CD4-positive, CD25-positive, alpha-beta regulatory T cell (primary cell): ENCODE data around the gene CEP78. TPM values are rescaled to one million over a fixed set of nuclear protein-coding genes. Genes with fewer than 3 reads are reported as not detected.
"Not testable (repeated sequence)": the region's sequence is repeated elsewhere in the genome, so short reads cannot be mapped to it uniquely, and the experiment has no call there.

Source experiments
- ATAC-seq, 2 donors: fragments of 150-1000 bp; cut with Tn5 transposase; one replicate each; pipeline ENCODE4 v1.10.0; 2021; ENCODE audit warnings: low read depth in 2 of 2, moderate number of reproducible peaks in 2 of 2, moderate library complexity in 1 of 2
- DNase-seq, 3 donors: peaks; one replicate each; pipeline versions ENCODE4 v3.0.0 to v3.0.0-alpha.2; 2012 to 2022; ENCODE audit warnings: mixed read lengths in 1 of 3
- H3K27ac ChIP-seq: one replicate; pipeline ENCODE4 v1.7.0; 2013; ENCODE audit warnings: mild to moderate bottlenecking, low read length; ENCODE audit not compliant: insufficient read depth, poor library complexity, severe bottlenecking
- H3K27me3 ChIP-seq: one replicate; pipeline ENCODE4 v1.7.0; 2013; ENCODE audit warnings: low read length; ENCODE audit not compliant: control insufficient read depth, insufficient read depth
- H3K36me3 ChIP-seq: one replicate; pipeline ENCODE4 v1.7.0; 2013; ENCODE audit warnings: mild to moderate bottlenecking, low read length, moderate library complexity; ENCODE audit not compliant: control insufficient read depth, insufficient read depth
- H3K4me1 ChIP-seq: 2 replicates; pipeline ENCODE4 v1.7.0; 2013; ENCODE audit warnings: mild to moderate bottlenecking, low read length; ENCODE audit not compliant: insufficient read depth, control insufficient read depth, poor library complexity, severe bottlenecking
- H3K4me3 ChIP-seq: one replicate; pipeline ENCODE4 v1.7.0; 2013; ENCODE audit warnings: low read depth, mild to moderate bottlenecking, low read length, moderate library complexity
- H3K9me3 ChIP-seq, 2 experiments: 1 replicate in 1 of 2; 2 replicates in 1 of 2; pipeline ENCODE4 v1.7.0; 2013; ENCODE audit warnings: low read length in 2 of 2, mild to moderate bottlenecking in 1 of 2, moderate library complexity in 1 of 2; ENCODE audit not compliant: control insufficient read depth in 2 of 2
- H3K27ac Mint-ChIP-seq, 3 donors: one replicate each; pipeline ENCODE4 v1.8.0; 2020 to 2022; ENCODE audit warnings: mild to moderate bottlenecking in 3 of 3, mixed read lengths in 3 of 3, moderate library complexity in 2 of 3
- H3K27me3 Mint-ChIP-seq: one replicate; pipeline ENCODE4 v1.8.0; 2022; ENCODE audit warnings: mild to moderate bottlenecking, mixed read lengths
- H3K36me3 Mint-ChIP-seq: one replicate; pipeline ENCODE4 v1.8.0; 2020; ENCODE audit warnings: mixed read lengths
- H3K4me1 Mint-ChIP-seq, 4 donors: one replicate each; pipeline ENCODE4 v1.8.0; 2020 to 2022; ENCODE audit warnings: mixed read lengths in 4 of 4, mild to moderate bottlenecking in 1 of 4
- H3K4me3 Mint-ChIP-seq, 4 donors: one replicate each; pipeline ENCODE4 v1.8.0; 2020 to 2022; ENCODE audit warnings: mild to moderate bottlenecking in 4 of 4, mixed read lengths in 4 of 4, moderate library complexity in 3 of 4
- H3K9me3 Mint-ChIP-seq, 7 donors: one replicate each; pipeline ENCODE4 v1.8.0; 2020 to 2022; ENCODE audit warnings: mixed read lengths in 7 of 7, mild to moderate bottlenecking in 3 of 7, moderate library complexity in 2 of 7
- polyA plus RNA-seq, 4 donors: library from polyadenylated mRNA; unstranded; fragments of 300-500 nt; fragmentation: Illumina TruSeq; gene quantifications; one replicate each; pipeline ENCODE4 v1.2.3, GENCODE V29; 2021
- total RNA-seq: library from RNA; stranded (reverse); gene quantifications from one replicate; pipeline ENCODE4 v1.2.3, GENCODE V29; 2022

CEP78 gene
- total and polyA plus RNA-seq, 5 donors from 2014 or later = 24.9 to 43.6 (median 31.4) TPM

DNA sequence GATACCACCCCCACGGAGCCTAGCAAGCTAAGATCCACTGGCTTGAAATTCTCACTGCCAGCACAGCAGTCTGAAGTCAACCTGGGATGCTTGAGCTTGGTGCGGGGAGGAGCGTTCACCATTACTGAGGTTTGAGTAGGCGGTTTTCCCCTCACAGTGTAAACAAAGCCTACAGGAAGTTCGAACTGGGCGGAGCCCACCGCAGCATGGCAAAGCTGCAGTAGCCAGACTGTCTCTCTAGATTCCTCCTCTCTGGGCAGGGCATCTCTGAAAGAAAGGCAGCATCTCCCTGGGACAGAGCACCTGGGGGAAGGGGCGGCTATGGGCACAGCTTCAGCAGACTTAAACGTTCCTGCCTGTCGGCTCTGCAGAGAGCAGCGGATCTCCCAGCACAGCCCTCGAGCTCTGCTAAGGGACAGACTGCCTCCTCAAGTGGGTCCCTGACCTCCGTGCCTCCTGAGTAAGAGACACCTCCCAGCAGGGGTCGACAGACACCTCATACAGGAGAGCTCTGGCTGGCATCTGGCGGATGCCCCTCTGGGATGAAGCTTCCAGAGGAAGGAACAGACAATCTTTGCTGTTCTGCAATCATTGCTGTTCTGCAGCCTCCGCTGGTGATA lies 34.6 kb upstream of the CEP78 start:
- peaks cover 20% of the 10 kb centered on the region for H3K4me1 ChIP-seq
- not testable (repeated sequence) for H3K27me3 Mint-ChIP-seq, H3K27me3 ChIP-seq, H3K36me3 ChIP-seq, H3K27ac ChIP-seq
- H3K4me3 ChIP-seq = peak overlapping the region; percentile 13
- peak; percentile 7 to 89 (median 52) for DNase-seq
- peak; percentile 66 to 90 for ATAC-seq
- H3K9me3 Mint-ChIP-seq = peaks cover 2 to 59% (median 20%) of the 10 kb centered on the region in 7 donors
- peaks cover 19 to 31% (median 30%) of the 10 kb centered on the region in 4 donors for H3K4me1 Mint-ChIP-seq
- peak overlapping the region; percentile 50 to 73 (median 58) for H3K4me3 Mint-ChIP-seq
- peaks cover 21% of the 10 kb centered on the region for H3K36me3 Mint-ChIP-seq
- peaks cover 4 to 19% of the 10 kb centered on the region in 2 experiments for H3K9me3 ChIP-seq
- peak overlapping the region; percentile 72 to 95 (median 90) for H3K27ac Mint-ChIP-seq

DNA sequence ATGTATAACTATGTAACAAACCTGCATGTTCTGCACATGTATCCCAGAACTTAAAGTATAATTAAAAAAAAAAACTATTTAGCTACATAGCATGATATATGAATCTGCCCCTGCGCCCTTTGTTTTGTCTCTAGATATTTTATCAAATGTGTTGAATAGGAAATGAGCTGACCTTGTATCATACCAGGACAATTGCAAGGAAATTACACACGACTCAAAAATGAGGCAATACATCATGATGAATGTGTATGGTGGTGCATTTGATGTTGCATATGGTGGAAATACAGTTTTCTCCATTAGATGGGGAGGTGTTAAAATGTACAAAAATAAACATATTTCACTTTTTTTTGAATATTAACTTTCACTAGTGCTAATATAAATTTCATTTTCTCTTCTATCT lies 28.6 kb upstream of the CEP78 start:
- H3K4me3 Mint-ChIP-seq = no peak overlapping the region
- no peak overlapping the region for H3K4me3 ChIP-seq
- H3K36me3 Mint-ChIP-seq = peaks cover 16% of the 10 kb centered on the region
- peaks cover 0 to 41% (median 10%) of the 10 kb centered on the region in 7 donors for H3K9me3 Mint-ChIP-seq
- H3K27ac ChIP-seq = no peak overlapping the region
- peaks cover 22% of the 10 kb centered on the region for H3K4me1 ChIP-seq
- H3K36me3 ChIP-seq = no peaks in the 10 kb centered on the region
- no peak for DNase-seq
- H3K27me3 Mint-ChIP-seq = peaks cover 15% of the 10 kb centered on the region
- no peak for ATAC-seq
- no peak overlapping the region for H3K27ac Mint-ChIP-seq
- H3K4me1 Mint-ChIP-seq = peaks cover 19 to 40% (median 26%) of the 10 kb centered on the region in 4 donors
- peaks cover 4 to 15% of the 10 kb centered on the region in 2 experiments for H3K9me3 ChIP-seq
- no peaks in the 10 kb centered on the region for H3K27me3 ChIP-seq

DNA sequence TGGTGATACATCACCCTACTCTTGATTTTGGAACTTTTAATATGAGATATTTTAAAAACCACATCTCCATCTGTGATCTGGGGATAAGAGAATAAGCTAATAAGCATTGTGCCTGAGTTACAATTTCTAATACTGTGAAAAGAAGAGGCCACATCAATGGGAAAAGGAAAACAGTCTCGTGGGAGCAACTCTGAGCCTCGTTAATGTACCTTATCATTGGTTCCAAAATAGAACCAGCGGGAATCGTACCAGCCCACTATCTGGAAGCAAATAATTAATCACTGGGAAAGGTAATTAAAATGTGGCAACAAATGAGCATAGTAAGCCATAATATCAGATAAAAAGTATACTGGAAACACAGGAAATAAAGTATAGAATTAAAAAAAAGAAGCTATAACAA lies 28.0 kb upstream of the CEP78 start:
- Mint-ChIP-seq H3K27ac (no peak overlapping the region), H3K27me3 (peaks cover 15% of the 10 kb centered on the region), H3K9me3 (peaks cover 0 to 36% (median 9%) of the 10 kb centered on the region in 7 donors), H3K4me3 (no peak overlapping the region), H3K36me3 (peaks cover 14% of the 10 kb centered on the region), H3K4me1 (peaks cover 17 to 43% (median 25%) of the 10 kb centered on the region in 4 donors)
- Histone ChIP-seq H3K27ac (no peak overlapping the region), H3K9me3 (peaks cover 4 to 13% of the 10 kb centered on the region in 2 experiments), H3K4me1 (peaks cover 22% of the 10 kb centered on the region), H3K36me3 (no peaks in the 10 kb centered on the region), H3K27me3 (no peaks in the 10 kb centered on the region), H3K4me3 (no peak overlapping the region)
- DNase-seq = no peak
- ATAC-seq = no peak

DNA sequence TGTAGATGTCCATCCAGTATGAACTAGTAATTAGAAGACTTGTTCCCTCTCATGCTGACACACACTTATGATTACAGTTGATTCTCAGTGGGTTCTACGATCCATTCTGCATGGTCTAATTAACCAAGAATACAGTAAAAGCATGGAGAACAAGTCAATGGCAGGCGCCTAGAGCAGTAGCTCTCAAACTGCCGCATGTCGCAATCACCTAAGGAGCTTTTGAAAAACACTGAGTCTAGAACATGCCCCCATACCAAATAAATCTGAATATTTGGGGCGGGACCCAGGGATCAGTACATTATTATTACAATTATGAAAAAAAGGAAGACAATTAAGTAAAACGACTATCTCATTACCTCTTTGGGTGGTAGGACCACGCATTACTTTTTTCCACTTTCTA lies 26.7 kb upstream of the CEP78 start:
- peak overlapping the region in 1 of 3 donors; percentile 18 for H3K27ac Mint-ChIP-seq
- Histone ChIP-seq H3K27me3 (no peaks in the 10 kb centered on the region), H3K9me3 (peaks cover 0 to 4% of the 10 kb centered on the region in 2 experiments), H3K27ac (no peak overlapping the region), H3K4me1 (peaks cover 22% of the 10 kb centered on the region), H3K4me3 (no peak overlapping the region), H3K36me3 (no peaks in the 10 kb centered on the region)
- H3K4me3 Mint-ChIP-seq = no peak overlapping the region
- peaks cover 0 to 24% (median 2%) of the 10 kb centered on the region in 7 donors for H3K9me3 Mint-ChIP-seq
- H3K36me3 Mint-ChIP-seq = peaks cover 6% of the 10 kb centered on the region
- DNase-seq (no peak), ATAC-seq (no peak)
- H3K4me1 Mint-ChIP-seq = peaks cover 17 to 45% (median 25%) of the 10 kb centered on the region in 4 donors
- peaks cover 15% of the 10 kb centered on the region for H3K27me3 Mint-ChIP-seq

DNA sequence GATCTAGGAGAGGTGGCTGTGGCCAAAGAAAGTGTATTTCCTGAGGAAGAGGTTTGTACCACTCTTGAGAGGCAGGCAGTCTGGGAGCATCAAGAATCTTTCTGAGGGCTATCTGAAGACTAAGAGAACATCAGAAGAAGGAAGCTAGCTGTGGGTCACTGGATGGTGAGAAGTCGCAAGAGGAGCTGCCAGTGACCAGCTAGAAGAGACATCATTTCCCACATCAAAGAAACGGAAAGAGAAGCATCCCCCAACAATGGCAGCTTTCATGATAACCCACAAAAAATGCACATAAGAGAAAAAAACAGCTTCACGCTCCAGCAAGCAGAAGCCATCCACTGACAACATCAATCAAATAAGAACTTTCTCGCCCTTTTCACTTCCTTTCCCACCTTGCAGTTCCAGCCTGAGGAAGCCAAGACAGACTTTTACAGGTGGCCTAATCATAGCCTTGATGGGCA lies 25.0 kb upstream of the CEP78 start:
- Mint-ChIP-seq H3K27me3 (peaks cover 15% of the 10 kb centered on the region), H3K27ac (peak overlapping the region; percentile 60 to 92 (median 66)), H3K4me1 (peaks cover 17 to 45% (median 26%) of the 10 kb centered on the region in 4 donors), H3K36me3 (no peaks in the 10 kb centered on the region), H3K9me3 (peaks cover 0 to 12% (median 2%) of the 10 kb centered on the region in 7 donors), H3K4me3 (peak overlapping the region; percentile 13 to 72 (median 58))
- DNase-seq (peak in 2 of 3 donors; percentile 19 to 51), ATAC-seq (peak; percentile 50 to 62)
- Histone ChIP-seq H3K4me3 (peak overlapping the region; percentile 60), H3K27me3 (no peaks in the 10 kb centered on the region), H3K9me3 (no peaks in the 10 kb centered on the region), H3K4me1 (peaks cover 22% of the 10 kb centered on the region), H3K36me3 (no peaks in the 10 kb centered on the region), H3K27ac (no peak overlapping the region)

DNA sequence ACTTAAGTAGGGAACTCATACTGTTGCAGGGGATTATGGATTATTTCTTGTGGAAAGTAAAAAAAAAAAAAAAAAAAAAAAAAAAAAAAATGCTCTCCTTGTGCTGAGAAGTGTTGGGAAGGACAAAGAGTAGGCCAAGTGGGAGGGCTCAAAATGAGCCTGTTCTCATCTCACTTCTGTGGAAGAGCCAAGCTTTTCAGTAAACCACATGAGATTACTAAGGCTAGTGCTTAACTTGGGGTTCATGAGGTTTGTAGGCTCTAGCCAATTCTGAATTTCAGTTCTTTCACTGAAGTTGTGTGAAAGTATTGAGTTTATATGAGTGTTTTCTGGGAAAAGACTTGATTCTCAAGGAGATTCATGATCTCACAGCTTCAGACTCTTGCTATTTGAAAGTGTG lies 23.0 kb upstream of the CEP78 start:
- no peaks in the 10 kb centered on the region for H3K36me3 Mint-ChIP-seq
- Histone ChIP-seq H3K27me3 (no peaks in the 10 kb centered on the region), H3K9me3 (no peaks in the 10 kb centered on the region), H3K36me3 (no peaks in the 10 kb centered on the region), H3K27ac (no peak overlapping the region), H3K4me3 (no peak overlapping the region), H3K4me1 (peaks cover 22% of the 10 kb centered on the region)
- H3K27ac Mint-ChIP-seq = no peak overlapping the region
- DNase-seq (no peak), ATAC-seq (no peak)
- no peak overlapping the region for H3K4me3 Mint-ChIP-seq
- H3K9me3 Mint-ChIP-seq = peaks cover 0 to 1% (median 0%) of the 10 kb centered on the region in 7 donors
- H3K27me3 Mint-ChIP-seq = peaks cover 4% of the 10 kb centered on the region
- peaks cover 14 to 44% (median 25%) of the 10 kb centered on the region in 4 donors for H3K4me1 Mint-ChIP-seq

DNA sequence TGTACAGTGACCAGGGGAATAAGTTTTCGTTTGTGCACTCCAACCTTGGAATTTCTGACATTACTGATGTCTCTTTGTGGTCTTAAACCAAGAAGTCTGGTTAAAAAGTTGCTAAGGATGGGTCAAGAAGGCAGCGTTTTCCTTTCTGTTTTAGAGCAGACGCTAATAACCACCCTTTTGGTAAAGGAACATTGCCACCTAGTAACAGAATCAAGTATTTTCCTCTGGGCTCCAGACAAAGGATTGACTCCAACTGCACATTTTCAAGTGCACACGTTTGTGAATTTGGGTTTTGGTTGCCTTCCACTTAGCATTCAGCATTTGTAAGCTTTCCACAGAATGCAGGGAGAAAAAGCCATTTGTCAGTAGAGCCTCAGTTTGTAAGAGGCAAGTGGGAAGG lies 22.2 kb upstream of the CEP78 start:
- H3K27ac Mint-ChIP-seq = peak overlapping the region in 1 of 3 donors; percentile 26

More for the DNA sequence above, 22.2 kb upstream of the CEP78 start:
- ATAC-seq (peak in 1 of 2 donors; percentile 42), DNase-seq (peak in 2 of 3 donors; percentile 30 to 43)
- Histone ChIP-seq H3K4me3 (no peak overlapping the region), H3K27ac (no peak overlapping the region), H3K36me3 (no peaks in the 10 kb centered on the region), H3K4me1 (peaks cover 22% of the 10 kb centered on the region), H3K9me3 (no peaks in the 10 kb centered on the region), H3K27me3 (no peaks in the 10 kb centered on the region)
- Mint-ChIP-seq H3K9me3 (peaks cover 0 to 1% (median 0%) of the 10 kb centered on the region in 7 donors), H3K4me3 (no peak overlapping the region), H3K4me1 (peaks cover 13 to 39% (median 23%) of the 10 kb centered on the region in 4 donors), H3K36me3 (no peaks in the 10 kb centered on the region), H3K27me3 (peaks cover 4% of the 10 kb centered on the region)
